Thyroid gland (tissue), 4 donors: ENCODE data around the gene ZP1. TPM values are rescaled to one million over a fixed set of nuclear protein-coding genes. Genes with fewer than 3 reads are reported as not detected.

Experiments used
- DNase-seq, 2 donors: peaks; one replicate each; pipeline ENCODE4 v3.0.0-alpha.2; 2019
- H3K27ac ChIP-seq, 3 donors: fragments of 200-600 bp; sonication (generic); 1 replicate in 2 of 3; 2 replicates in 1 of 3; pipeline ENCODE4 v1.5.1; 2016 to 2019; ENCODE audit warnings: mild to moderate bottlenecking in 1 of 3, moderate library complexity in 1 of 3
- H3K27me3 ChIP-seq: fragments of 200-600 bp; sonication (generic); one replicate; pipeline ENCODE4 v1.5.1; 2019
- H3K36me3 ChIP-seq, 2 donors: fragments of 200-600 bp; sonication (generic); one replicate each; pipeline ENCODE4 v1.5.1; 2016 to 2019
- H3K4me1 ChIP-seq, 2 donors: fragments of 200-600 bp; sonication (generic); one replicate each; pipeline ENCODE4 v1.5.1; 2017 to 2019
- H3K4me3 ChIP-seq, 3 donors: fragments of 200-600 bp; sonication (generic); replicated peaks in 1 of 3; 1 replicate in 2 of 3; 2 replicates in 1 of 3; pipeline ENCODE4 v1.5.1; 2016; ENCODE audit warnings: mild to moderate bottlenecking in 1 of 3
- H3K9me3 ChIP-seq: fragments of 200-600 bp; sonication (generic); one replicate; pipeline ENCODE4 v1.5.1; 2017
- POLR2A ChIP-seq, 2 donors: fragments of 450-650 bp; IDR thresholded peaks; one replicate each; pipeline ENCODE4 v1.6.1; 2017; ENCODE audit warnings: antibody characterized with exemption in 2 of 2, mild to moderate bottlenecking in 2 of 2, moderate library complexity in 1 of 2
- WGBS, 2 donors: methylation state at CpG; one replicate each; pipeline ENCODE4 v1.1.5; 2017; 5-methylcytosine and 5-hydroxymethylcytosine counted together
- intact Hi-C: fragments of 100-400 bp; cut with DNase I; formaldehyde crosslinking; loops from one replicate; pipeline ENCODE4 v1.15.1; 2023
- total RNA-seq, 4 donors: library from RNA; depleted of rRNA; stranded (reverse); fragments of >200 nt; gene quantifications; one replicate each; pipeline ENCODE4 v1.2.3, GENCODE V29; 2016
- TF ChIP-seq, protein P1 (sequence below), 6 experiments: fragments of 200-600 bp in 3 of 6; fragments of 450-650 bp in 3 of 6; sonication (generic) in 3 of 6; IDR thresholded peaks; one replicate each; pipeline ENCODE4 v1.5.1; 2016 to 2019; ENCODE audit warnings: antibody characterized with exemption in 6 of 6, mild to moderate bottlenecking in 2 of 6, inconsistent platforms in 1 of 6, moderate library complexity in 1 of 6

Gene ZP1
- total RNA-seq, 4 donors from 2014 or later: not detected

DNA sequence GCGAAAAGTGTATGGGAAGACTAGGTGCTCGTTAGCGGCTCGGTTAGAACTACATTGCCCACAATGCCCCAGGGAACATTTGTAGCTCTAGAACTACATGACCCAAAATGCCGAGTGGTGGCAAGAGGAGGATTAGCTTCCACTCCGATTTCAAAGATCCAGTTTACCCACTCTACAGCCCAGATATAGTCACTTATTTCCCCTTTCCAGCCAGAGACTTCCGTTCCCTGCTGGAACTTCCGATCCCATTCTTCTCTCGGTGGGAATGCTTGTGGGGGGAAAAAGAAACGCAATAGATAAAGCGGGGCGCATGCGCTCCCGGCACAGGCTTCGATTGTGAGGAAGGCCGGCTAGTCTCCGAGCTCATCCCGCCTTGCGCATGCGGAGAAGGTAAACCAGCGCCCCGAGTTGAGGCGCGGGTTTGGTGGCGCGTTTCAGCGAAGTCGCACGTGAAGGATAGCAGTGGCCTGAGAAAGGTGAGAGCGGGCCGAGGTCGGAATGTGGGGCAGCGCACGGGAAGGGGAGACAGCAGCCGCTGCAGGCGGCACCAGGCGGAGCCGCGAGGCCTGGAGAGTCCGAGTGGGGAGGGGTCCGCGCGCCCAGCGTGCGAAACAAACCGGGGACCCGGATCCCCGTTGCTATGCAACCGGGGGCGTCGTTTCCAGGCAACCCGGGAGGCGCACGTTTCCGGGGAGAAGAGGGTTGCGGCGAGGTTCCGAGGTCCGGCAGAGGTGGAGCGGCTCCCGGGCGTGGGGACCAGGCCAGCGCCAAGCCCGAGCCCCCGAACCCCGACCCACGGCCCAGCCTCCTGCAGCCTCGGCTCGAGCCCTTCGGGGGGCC is 46.7 kb downstream of the ZP1 start, which contains the start of gene TMEM109:
Gene TMEM109 (plus strand): TSS at position 366 of the 840 bp plus-strand sequence. CDS start 5,536 bp downstream, outside the sequence.
- H3K36me3 ChIP-seq: no peaks in the 10 kb centered on the region
- no peaks in the 10 kb centered on the region for H3K27me3 ChIP-seq
- peak within 1 kb of the TSS; percentile 73 to 93 (median 86) for H3K27ac ChIP-seq
- H3K9me3 ChIP-seq: no peaks in the 10 kb centered on the region
- TF ChIP-seq POLR2A (IDR thresholded peaks at IDR 0.05): peak in 1 of 2 donors; percentile 74
- TF ChIP-seq, protein P1, sequence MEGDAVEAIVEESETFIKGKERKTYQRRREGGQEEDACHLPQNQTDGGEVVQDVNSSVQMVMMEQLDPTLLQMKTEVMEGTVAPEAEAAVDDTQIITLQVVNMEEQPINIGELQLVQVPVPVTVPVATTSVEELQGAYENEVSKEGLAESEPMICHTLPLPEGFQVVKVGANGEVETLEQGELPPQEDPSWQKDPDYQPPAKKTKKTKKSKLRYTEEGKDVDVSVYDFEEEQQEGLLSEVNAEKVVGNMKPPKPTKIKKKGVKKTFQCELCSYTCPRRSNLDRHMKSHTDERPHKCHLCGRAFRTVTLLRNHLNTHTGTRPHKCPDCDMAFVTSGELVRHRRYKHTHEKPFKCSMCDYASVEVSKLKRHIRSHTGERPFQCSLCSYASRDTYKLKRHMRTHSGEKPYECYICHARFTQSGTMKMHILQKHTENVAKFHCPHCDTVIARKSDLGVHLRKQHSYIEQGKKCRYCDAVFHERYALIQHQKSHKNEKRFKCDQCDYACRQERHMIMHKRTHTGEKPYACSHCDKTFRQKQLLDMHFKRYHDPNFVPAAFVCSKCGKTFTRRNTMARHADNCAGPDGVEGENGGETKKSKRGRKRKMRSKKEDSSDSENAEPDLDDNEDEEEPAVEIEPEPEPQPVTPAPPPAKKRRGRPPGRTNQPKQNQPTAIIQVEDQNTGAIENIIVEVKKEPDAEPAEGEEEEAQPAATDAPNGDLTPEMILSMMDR (IDR thresholded peaks at IDR 0.05): peak in 2 of 6 experiments; percentile 9 to 34
- peak; percentile 86 to 87 for DNase-seq
- intact Hi-C loops: loop anchor here (10.0 kb wide), 1 partner anchor 251 kb away; the partner anchor contains the start of gene VPS37C
- peak within 1 kb of the TSS; percentile 11 to 82 (median 21) for H3K4me3 ChIP-seq
- 0 to 1% methylated on average over 33 to 43 of the region's 70 CpGs for WGBS, 2 donors
- peaks cover 24 to 41% of the 10 kb centered on the region in 2 donors for H3K4me1 ChIP-seq

DNA sequence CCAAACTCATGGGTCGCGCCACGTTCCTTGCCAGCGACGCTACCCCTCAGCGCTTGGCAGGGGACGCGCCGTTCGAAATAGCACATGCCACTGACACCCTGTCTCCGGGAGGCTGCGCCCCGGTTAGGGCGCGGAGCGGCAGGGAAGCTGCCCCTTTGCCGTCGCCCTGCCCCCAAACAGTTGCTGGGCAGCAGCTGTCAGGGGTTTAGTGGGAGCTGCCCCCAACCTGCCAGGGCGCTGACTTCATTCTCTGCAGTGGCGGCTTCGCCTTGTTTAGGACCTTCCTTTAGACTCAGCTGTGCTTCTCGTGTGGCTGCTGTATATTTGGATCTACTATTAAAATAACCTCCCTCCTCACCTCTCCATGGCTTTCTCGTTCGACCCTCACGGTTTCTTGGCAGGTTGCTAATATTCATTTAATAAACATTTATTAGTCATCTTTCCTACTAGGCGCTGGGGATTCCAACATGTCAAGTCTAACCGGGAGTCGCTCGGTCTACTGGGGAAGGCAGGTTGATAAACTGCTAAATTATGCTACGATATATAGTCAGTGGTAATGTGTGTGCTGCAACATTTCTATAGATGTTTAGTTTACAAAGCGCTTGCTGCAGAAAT is 47.4 kb downstream of the ZP1 start:
- H3K4me3 ChIP-seq: peak overlapping the region; percentile 11 to 82 (median 21)
- H3K36me3 ChIP-seq: peaks cover 0 to 2% of the 10 kb centered on the region in 2 donors
- peak; percentile 42 to 48 for DNase-seq
- H3K27ac ChIP-seq: peak overlapping the region in 2 of 3 donors; percentile 86 to 93
- WGBS, 2 donors: 3 to 7% methylated on average over 13 of the region's 31 CpGs
- no peak for TF ChIP-seq POLR2A (IDR thresholded peaks at IDR 0.05)
- TF ChIP-seq, protein P1 (IDR thresholded peaks at IDR 0.05): no peak
- no peaks in the 10 kb centered on the region for H3K27me3 ChIP-seq
- intact Hi-C loops: loop anchor here (10.0 kb wide), 1 partner anchor 250 kb away; the partner anchor contains the start of gene VPS37C
- H3K4me1 ChIP-seq: peaks cover 24 to 41% of the 10 kb centered on the region in 2 donors
- no peaks in the 10 kb centered on the region for H3K9me3 ChIP-seq

DNA sequence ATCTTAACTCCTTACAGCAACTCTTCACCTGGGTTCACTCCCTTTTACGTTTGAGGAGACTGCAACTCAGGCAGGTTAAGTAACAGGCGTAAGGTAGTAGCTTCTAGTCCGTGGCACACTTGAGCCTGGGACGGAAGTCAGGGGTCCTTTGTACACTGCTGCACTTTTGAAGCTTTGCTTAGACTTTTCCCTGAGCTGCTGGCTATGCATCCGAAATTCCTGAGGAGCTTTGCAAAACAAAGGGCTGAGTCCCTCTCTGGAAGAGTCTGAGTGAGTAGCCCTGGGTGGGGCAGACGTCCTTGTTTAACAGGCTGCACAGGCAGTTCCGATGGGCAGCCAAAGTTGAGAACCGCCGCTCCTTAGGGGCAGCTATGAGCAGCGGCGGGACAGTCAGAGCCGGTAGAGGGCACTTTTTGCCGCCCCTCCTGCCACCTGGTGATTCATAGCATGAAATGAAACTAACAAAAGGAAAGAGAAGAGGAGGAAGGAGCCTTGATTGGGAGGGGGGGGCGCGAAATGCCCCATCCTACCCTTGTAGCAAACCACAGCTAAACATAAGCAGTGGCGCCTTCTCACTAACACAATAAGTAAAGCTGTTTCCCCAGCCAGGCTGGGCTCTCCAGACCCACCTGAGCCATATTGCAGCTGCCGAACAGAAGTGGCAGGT is 48.0 kb downstream of the ZP1 start:
- DNase-seq: peak; percentile 75 to 76

DNA sequence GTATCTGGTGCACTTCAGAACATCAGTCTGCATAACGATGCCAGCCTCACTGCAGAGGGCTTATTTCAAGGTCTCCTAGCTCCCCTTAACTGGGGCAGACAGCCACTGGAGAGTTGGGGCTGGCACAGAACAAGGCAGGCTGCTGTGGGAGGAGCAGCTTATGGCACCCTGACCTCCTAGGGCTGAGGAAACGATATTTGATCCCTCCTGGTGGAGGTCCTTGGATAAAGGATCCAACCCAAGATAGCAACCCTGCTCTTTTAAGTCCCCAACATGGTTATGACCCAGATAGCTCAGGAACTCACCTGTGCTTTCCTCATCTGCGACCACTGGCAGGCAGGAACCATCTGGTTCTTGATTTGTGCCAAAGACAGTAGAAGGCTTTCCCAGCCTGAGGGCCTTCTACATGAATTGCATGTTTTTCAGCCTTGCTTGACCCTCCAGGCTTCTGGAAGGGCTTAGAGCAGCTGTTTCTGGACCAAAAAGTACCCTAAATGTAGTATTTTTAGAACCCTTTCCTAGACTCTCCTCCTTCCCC is 49.4 kb downstream of the ZP1 start:
- Histone ChIP-seq H3K9me3 (no peaks in the 10 kb centered on the region), H3K4me1 (peaks cover 24 to 40% of the 10 kb centered on the region in 2 donors), H3K36me3 (peaks cover 19 to 22% of the 10 kb centered on the region in 2 donors), H3K4me3 (no peak overlapping the region), H3K27me3 (no peaks in the 10 kb centered on the region), H3K27ac (no peak overlapping the region)
- intact Hi-C loops: loop anchor here (10.0 kb wide), 1 partner anchor 248 kb away; the partner anchor contains the start of gene VPS37C
- TF ChIP-seq POLR2A (IDR thresholded peaks at IDR 0.05): no peak
- TF ChIP-seq, protein P1 (IDR thresholded peaks at IDR 0.05): no peak
- WGBS, 2 donors: 76 to 80% methylated on average over 3 of the region's 3 CpGs
- no peak for DNase-seq

More for the DNA sequence above, 48.0 kb downstream of the ZP1 start:
- WGBS, 2 donors: 7 to 9% methylated on average over 17 of the region's 17 CpGs
- Histone ChIP-seq H3K4me1 (peaks cover 24 to 41% of the 10 kb centered on the region in 2 donors), H3K4me3 (peak overlapping the region in 1 of 3 donors; percentile 82), H3K27me3 (no peaks in the 10 kb centered on the region), H3K36me3 (peaks cover 6 to 9% of the 10 kb centered on the region in 2 donors), H3K27ac (peak overlapping the region in 2 of 3 donors; percentile 67 to 70), H3K9me3 (no peaks in the 10 kb centered on the region)
- no peak for TF ChIP-seq POLR2A (IDR thresholded peaks at IDR 0.05)
- TF ChIP-seq, protein P1 (IDR thresholded peaks at IDR 0.05): peak in 3 of 6 experiments; percentile 15 to 34 (median 27)
- intact Hi-C loops: loop anchor here (10.0 kb wide), 1 partner anchor 249 kb away; the partner anchor contains the start of gene VPS37C
